Osteoblast (primary cell): Measurements from ENCODE around the gene EDIL3. TPM values are rescaled to one million over a fixed set of nuclear protein-coding genes. Genes with fewer than 3 reads are reported as not detected.

ENCODE experiments used
- DNase-seq: peaks from one replicate; pipeline ENCODE4 v3.0.0; 2011; ENCODE audit warnings: low spot score, mixed read lengths; ENCODE audit not compliant: insufficient read length; ENCODE audit errors: missing footprints
- H2AFZ ChIP-seq: 2 replicates; pipeline ENCODE4 v1.6.0; 2011; ENCODE audit warnings: mild to moderate bottlenecking, low read length
- H3K27ac ChIP-seq: 2 replicates; pipeline ENCODE4 v1.5.1; 2011; ENCODE audit warnings: mild to moderate bottlenecking, low read depth, low read length, moderate library complexity
- H3K27me3 ChIP-seq: 2 replicates; pipeline ENCODE4 v1.6.0; 2012; ENCODE audit warnings: mild to moderate bottlenecking, control low read depth, inconsistent platforms, low read length, moderate library complexity; ENCODE audit not compliant: insufficient read depth
- H3K36me3 ChIP-seq: 2 replicates; pipeline ENCODE4 v1.5.1; 2011; ENCODE audit warnings: mild to moderate bottlenecking, low read length, control low read depth, moderate library complexity; ENCODE audit not compliant: insufficient read depth
- H3K4me1 ChIP-seq: 2 replicates; pipeline ENCODE4 v1.5.1; 2011; ENCODE audit warnings: mild to moderate bottlenecking, low read length, control low read depth, moderate library complexity; ENCODE audit not compliant: insufficient read depth
- H3K4me2 ChIP-seq: 2 replicates; pipeline ENCODE4 v1.6.0; 2011; ENCODE audit warnings: mild to moderate bottlenecking, low read length; ENCODE audit not compliant: insufficient read depth
- H3K4me3 ChIP-seq: fragments of 200-600 bp; sonication (generic); 3 replicates; pipeline ENCODE4 v1.5.1; 2012; ENCODE audit warnings: mild to moderate bottlenecking, low read length, inconsistent platforms; ENCODE audit not compliant: insufficient read depth
- H3K79me2 ChIP-seq: 2 replicates; pipeline ENCODE4 v1.6.0; 2012; ENCODE audit warnings: mild to moderate bottlenecking, low read length, control low read depth, inconsistent platforms; ENCODE audit not compliant: insufficient read depth
- H3K9me3 ChIP-seq: 2 replicates; pipeline ENCODE4 v1.5.1; 2011; ENCODE audit warnings: low read depth, low read length, control low read depth
- H4K20me1 ChIP-seq: 2 replicates; pipeline ENCODE4 v1.6.0; 2012; ENCODE audit warnings: mild to moderate bottlenecking, low read length, control low read depth; ENCODE audit not compliant: insufficient read depth
- total RNA-seq: library from RNA; depleted of rRNA; stranded (reverse); fragments of >200 nt; gene quantifications from 2 replicates; pipeline ENCODE4 v1.2.3, GENCODE V29; 2012
- TF ChIP-seq, protein P1 (sequence below): IDR thresholded peaks from 2 replicates; pipeline ENCODE4 v1.5.1; 2011; ENCODE audit warnings: mild to moderate bottlenecking, low read depth, low read length, moderate library complexity; ENCODE audit errors: extremely low read depth

The EDIL3 gene
- total RNA-seq, 1 donor, result 366 TPM

DNA sequence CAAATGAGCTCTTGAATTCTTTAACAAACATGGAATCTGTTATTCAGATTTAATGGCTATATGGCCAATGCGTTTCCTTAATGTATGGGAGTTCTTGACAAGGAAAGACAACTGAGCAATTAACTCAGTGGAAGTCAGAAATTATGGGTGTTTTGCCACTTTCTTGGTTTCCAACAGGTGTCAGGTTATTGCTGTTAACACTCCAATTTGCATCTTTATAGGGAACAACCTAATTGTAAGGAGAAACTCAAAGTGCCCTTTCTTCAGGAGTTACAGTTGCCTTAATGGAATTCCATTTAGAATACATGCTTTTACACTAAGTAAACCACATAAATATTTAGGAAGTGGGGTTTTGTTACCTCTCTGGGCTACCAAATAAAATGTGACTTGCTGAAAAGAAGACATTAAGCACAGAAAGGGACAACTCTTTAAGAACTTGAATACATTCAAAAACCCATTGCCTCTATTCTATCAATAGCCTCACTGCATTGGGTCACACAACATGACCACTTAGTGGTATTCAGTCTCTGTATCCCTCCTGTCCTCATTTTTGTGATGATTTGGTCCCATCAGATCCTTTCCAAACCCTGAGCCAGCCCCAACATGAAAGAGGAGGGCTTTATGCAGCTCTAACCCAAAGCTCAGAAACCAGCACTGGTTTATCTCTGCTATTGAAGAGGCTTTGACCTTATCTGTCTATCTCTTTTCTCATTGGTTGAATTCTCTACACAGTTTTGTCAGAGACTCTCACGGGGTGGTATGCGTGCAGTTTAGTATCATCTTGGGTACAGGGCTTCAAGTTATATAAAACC is 118.7 kb downstream of the EDIL3 start:
- H3K27me3 ChIP-seq, result no peaks in the 10 kb centered on the region
- no peak overlapping the region for H2AFZ ChIP-seq
- H3K9me3 ChIP-seq, result no peaks in the 10 kb centered on the region
- H3K4me1 ChIP-seq, result no peaks in the 10 kb centered on the region
- no peak overlapping the region for H3K27ac ChIP-seq
- no peak overlapping the region for H3K4me2 ChIP-seq
- H4K20me1 ChIP-seq, result no peaks in the 10 kb centered on the region
- H3K36me3 ChIP-seq, result no peaks in the 10 kb centered on the region
- H3K79me2 ChIP-seq, result peaks cover 41% of the 10 kb centered on the region
- H3K4me3 ChIP-seq, result no peak overlapping the region
- TF ChIP-seq, protein P1, sequence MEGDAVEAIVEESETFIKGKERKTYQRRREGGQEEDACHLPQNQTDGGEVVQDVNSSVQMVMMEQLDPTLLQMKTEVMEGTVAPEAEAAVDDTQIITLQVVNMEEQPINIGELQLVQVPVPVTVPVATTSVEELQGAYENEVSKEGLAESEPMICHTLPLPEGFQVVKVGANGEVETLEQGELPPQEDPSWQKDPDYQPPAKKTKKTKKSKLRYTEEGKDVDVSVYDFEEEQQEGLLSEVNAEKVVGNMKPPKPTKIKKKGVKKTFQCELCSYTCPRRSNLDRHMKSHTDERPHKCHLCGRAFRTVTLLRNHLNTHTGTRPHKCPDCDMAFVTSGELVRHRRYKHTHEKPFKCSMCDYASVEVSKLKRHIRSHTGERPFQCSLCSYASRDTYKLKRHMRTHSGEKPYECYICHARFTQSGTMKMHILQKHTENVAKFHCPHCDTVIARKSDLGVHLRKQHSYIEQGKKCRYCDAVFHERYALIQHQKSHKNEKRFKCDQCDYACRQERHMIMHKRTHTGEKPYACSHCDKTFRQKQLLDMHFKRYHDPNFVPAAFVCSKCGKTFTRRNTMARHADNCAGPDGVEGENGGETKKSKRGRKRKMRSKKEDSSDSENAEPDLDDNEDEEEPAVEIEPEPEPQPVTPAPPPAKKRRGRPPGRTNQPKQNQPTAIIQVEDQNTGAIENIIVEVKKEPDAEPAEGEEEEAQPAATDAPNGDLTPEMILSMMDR, result no peak
- DNase-seq, result no peak

DNA sequence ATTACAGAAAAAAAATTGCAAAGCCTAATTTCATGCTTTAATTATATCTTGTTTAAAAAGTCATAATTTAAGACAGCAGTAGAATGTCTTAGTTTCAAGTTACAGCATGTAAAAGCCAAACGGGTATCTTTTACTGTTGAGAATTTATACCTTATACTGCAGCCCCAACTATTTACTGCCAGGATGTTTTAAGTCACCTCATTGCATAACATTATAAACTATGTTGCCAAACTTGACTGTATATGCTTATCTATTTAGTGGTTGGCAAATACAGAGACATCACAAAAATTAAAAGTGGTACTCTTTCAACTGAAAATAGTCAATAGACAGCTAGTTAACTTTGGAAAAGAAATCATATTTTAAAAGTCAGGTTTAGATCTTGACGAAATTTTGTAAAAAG is 119.5 kb downstream of the EDIL3 start:
- no peak for DNase-seq
- no peaks in the 10 kb centered on the region for H3K27me3 ChIP-seq
- H3K27ac ChIP-seq, result no peak overlapping the region
- no peaks in the 10 kb centered on the region for H4K20me1 ChIP-seq
- H3K36me3 ChIP-seq, result no peaks in the 10 kb centered on the region
- TF ChIP-seq, protein P1, result no peak
- H3K4me3 ChIP-seq, result no peak overlapping the region
- peaks cover 43% of the 10 kb centered on the region for H3K79me2 ChIP-seq
- H2AFZ ChIP-seq, result no peak overlapping the region
- no peak overlapping the region for H3K4me2 ChIP-seq
- H3K9me3 ChIP-seq, result no peaks in the 10 kb centered on the region
- H3K4me1 ChIP-seq, result peaks cover 2% of the 10 kb centered on the region

DNA sequence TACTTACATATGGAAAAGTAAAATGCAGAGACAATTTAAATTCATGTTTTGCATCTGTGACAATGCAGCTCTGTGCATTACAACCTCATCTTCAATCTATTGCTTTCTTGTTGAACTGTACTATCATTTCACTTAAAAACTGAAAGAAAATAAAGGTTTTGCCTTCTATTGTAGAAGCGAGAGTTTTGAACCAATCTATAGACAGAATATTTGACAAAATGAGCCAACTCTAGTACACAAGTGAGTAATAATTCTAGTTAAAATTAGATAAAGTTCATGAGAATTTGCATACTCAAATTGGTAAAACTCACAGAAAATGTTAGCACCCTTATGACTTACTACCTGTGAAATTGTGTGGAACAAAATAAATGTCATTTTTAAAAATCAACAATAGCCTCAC is 123.7 kb downstream of the EDIL3 start:
- Histone ChIP-seq H3K4me2 (no peak overlapping the region), H3K4me3 (no peak overlapping the region), H3K36me3 (no peaks in the 10 kb centered on the region), H3K9me3 (no peaks in the 10 kb centered on the region), H3K27ac (no peak overlapping the region), H2AFZ (no peak overlapping the region), H3K79me2 (peaks cover 52% of the 10 kb centered on the region), H4K20me1 (no peaks in the 10 kb centered on the region), H3K27me3 (no peaks in the 10 kb centered on the region), H3K4me1 (peaks cover 13% of the 10 kb centered on the region)
- TF ChIP-seq, protein P1, result no peak
- no peak for DNase-seq

DNA sequence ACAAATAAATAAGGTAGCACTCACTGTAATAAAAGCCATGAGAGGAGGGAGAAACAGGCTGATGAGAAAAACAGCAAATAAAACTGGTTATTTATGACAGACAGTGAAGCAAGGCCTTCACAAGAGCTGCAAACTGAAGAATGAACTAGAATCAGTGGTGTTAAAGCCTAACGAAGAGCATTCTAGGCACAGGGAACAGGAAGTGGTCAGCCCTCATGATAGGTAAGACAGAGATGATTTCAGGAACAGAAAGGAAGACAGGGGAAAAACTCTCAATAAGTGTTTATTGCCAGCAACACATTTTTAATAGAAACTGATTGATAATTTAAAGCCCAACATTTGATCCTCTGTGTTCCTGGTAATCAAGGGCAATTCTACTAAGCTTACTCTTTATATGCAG is 124.5 kb downstream of the EDIL3 start:
- Histone ChIP-seq H3K36me3 (no peaks in the 10 kb centered on the region), H3K4me1 (peaks cover 13% of the 10 kb centered on the region), H3K4me2 (no peak overlapping the region), H2AFZ (no peak overlapping the region), H3K27me3 (no peaks in the 10 kb centered on the region), H3K9me3 (no peaks in the 10 kb centered on the region), H3K4me3 (no peak overlapping the region), H4K20me1 (no peaks in the 10 kb centered on the region), H3K27ac (no peak overlapping the region), H3K79me2 (peaks cover 51% of the 10 kb centered on the region)
- TF ChIP-seq, protein P1, result no peak
- DNase-seq, result no peak
